HG03460 (cell line): Measurements from ENCODE around the gene KLF16.
"Not testable (repeated sequence)": the region's sequence is repeated elsewhere in the genome, so short reads cannot be mapped to it uniquely, and the experiment has no call there.

Source experiments
- ATAC-seq: cut with Tn5 transposase; IDR thresholded peaks from one replicate; pipeline ENCODE4 v1.9.1; 2021; ENCODE audit not compliant: unreplicated experiment

KLF16 gene

GRCh38 chr19:1884719-1885334, 21.4 kb upstream of the KLF16 start:
- ATAC-seq, result peak; percentile 9

- ATAC-seq, result no peak
Observed at GRCh38 chr19:1884291-1884718, 20.9 kb upstream of the KLF16 start.

- no peak for ATAC-seq
Observed at GRCh38 chr19:1883784-1884183, 20.4 kb upstream of the KLF16 start.

GRCh38 chr19:1882786-1883692, 19.7 kb upstream of the KLF16 start:
- ATAC-seq, result no peak

GRCh38 chr19:1882089-1882785, 18.9 kb upstream of the KLF16 start:
- no peak for ATAC-seq

GRCh38 chr19:1881393-1882088, 18.2 kb upstream of the KLF16 start:
- not testable (repeated sequence) for ATAC-seq

- ATAC-seq, result no peak
Observed at GRCh38 chr19:1880611-1881392, 17.4 kb upstream of the KLF16 start.

- ATAC-seq, result not testable (repeated sequence)
Observed at GRCh38 chr19:1879982-1880381, 16.6 kb upstream of the KLF16 start.

- ATAC-seq, result not testable (repeated sequence)
Observed at GRCh38 chr19:1878583-1878982, 15.2 kb upstream of the KLF16 start.

GRCh38 chr19:1877280-1877660, 13.9 kb upstream of the KLF16 start:
- ATAC-seq, result not testable (repeated sequence)

GRCh38 chr19:1876496-1877279, 13.3 kb upstream of the KLF16 start:
- ATAC-seq, result peak; percentile 7

GRCh38 chr19:1875646-1876495, 12.5 kb upstream of the KLF16 start:
- ATAC-seq, result peak; percentile 78

- not testable (repeated sequence) for ATAC-seq
Observed at GRCh38 chr19:1875265-1875645, 11.9 kb upstream of the KLF16 start.

GRCh38 chr19:1874554-1875185, 11.3 kb upstream of the KLF16 start:
- ATAC-seq, result no peak

GRCh38 chr19:1873524-1874473, 10.4 kb upstream of the KLF16 start:
- ATAC-seq, result no peak

GRCh38 chr19:1872807-1873523, 9.6 kb upstream of the KLF16 start:
- ATAC-seq, result no peak
